CD14-positive monocyte (primary cell): ENCODE data around the gene COMT. TPM values are rescaled to one million over a fixed set of nuclear protein-coding genes. Genes with fewer than 3 reads are reported as not detected.

ENCODE experiments used
- DNase-seq, 3 donors: peaks; one replicate each; pipeline ENCODE4 v3.0.0-alpha.2; 2011 to 2022
- H2AFZ ChIP-seq: 2 replicates; pipeline ENCODE4 v1.6.0; 2012; ENCODE audit warnings: mild to moderate bottlenecking, low read depth, low read length, inconsistent platforms; ENCODE audit not compliant: insufficient read depth, poor library complexity, severe bottlenecking
- H3K27ac ChIP-seq, 2 donors: 1 replicate in 1 of 2; 2 replicates in 1 of 2; pipeline ENCODE4 v1.5.1; 2012 to 2013; ENCODE audit warnings: low read length in 2 of 2, control low read depth in 1 of 2, inconsistent platforms in 1 of 2, low read depth in 1 of 2, mild to moderate bottlenecking in 1 of 2
- H3K27me3 ChIP-seq, 2 donors: one replicate each; pipeline versions ENCODE4 v1.6.0 to v1.6.1; 2011 to 2013; ENCODE audit warnings: low read length in 2 of 2; ENCODE audit not compliant: control insufficient read depth in 2 of 2, insufficient read depth in 2 of 2
- H3K36me3 ChIP-seq, 2 donors: replicated peaks in 1 of 2; 1 replicate in 1 of 2; 2 replicates in 1 of 2; pipeline versions ENCODE4 v1.5.1 to v1.6.1; 2012 to 2013; ENCODE audit warnings: low read length in 2 of 2, control low read depth in 1 of 2, inconsistent platforms in 1 of 2, mild to moderate bottlenecking in 1 of 2; ENCODE audit not compliant: insufficient read depth in 2 of 2, control insufficient read depth in 1 of 2
- H3K4me1 ChIP-seq, 2 donors: 1 replicate in 1 of 2; 2 replicates in 1 of 2; pipeline versions ENCODE4 v1.5.1 to v1.6.1; 2012 to 2013; ENCODE audit warnings: low read length in 2 of 2, control low read depth in 1 of 2, inconsistent platforms in 1 of 2, mild to moderate bottlenecking in 1 of 2, moderate library complexity in 1 of 2; ENCODE audit not compliant: insufficient read depth in 2 of 2, control insufficient read depth in 1 of 2
- H3K4me2 ChIP-seq: replicated peaks from 2 replicates; pipeline ENCODE3; 2012; ENCODE audit warnings: low read length, moderate library complexity, mild to moderate bottlenecking; ENCODE audit not compliant: poor library complexity, severe bottlenecking; ENCODE audit errors: extremely low read depth
- H3K4me3 ChIP-seq, 3 experiments: fragments of 200-600 bp in 1 of 3; sonication (generic) in 1 of 3; replicated peaks in 1 of 3; 1 replicate in 2 of 3; 2 replicates in 1 of 3; pipeline ENCODE4 v1.5.1; 2011 to 2013; ENCODE audit warnings: low read length in 3 of 3, mild to moderate bottlenecking in 3 of 3, control low read depth in 2 of 3, low read depth in 2 of 3, inconsistent platforms in 1 of 3, moderate library complexity in 1 of 3
- H3K79me2 ChIP-seq: 2 replicates; pipeline ENCODE4 v1.6.0; 2012; ENCODE audit warnings: mild to moderate bottlenecking, control low read depth, inconsistent platforms, low read length, moderate library complexity; ENCODE audit not compliant: insufficient read depth
- H3K9ac ChIP-seq: 2 replicates; pipeline ENCODE4 v1.6.0; 2017; ENCODE audit warnings: low read length, mild to moderate bottlenecking; ENCODE audit not compliant: insufficient read depth, poor library complexity, severe bottlenecking
- H3K9me3 ChIP-seq, 2 donors: replicated peaks in 1 of 2; 1 replicate in 1 of 2; 2 replicates in 1 of 2; pipeline versions ENCODE4 v1.5.1 to v1.6.1; 2012 to 2013; ENCODE audit warnings: low read length in 2 of 2, control low read depth in 1 of 2; ENCODE audit not compliant: control insufficient read depth in 1 of 2, insufficient read depth in 1 of 2
- H4K20me1 ChIP-seq: 2 replicates; pipeline ENCODE4 v1.6.0; 2012; ENCODE audit warnings: mild to moderate bottlenecking, low read length, control low read depth, moderate library complexity; ENCODE audit not compliant: insufficient read depth
- H3K27ac Mint-ChIP-seq, 7 donors: one replicate each; pipeline ENCODE4 v1.8.0; 2020; ENCODE audit warnings: mild to moderate bottlenecking in 7 of 7, mixed read lengths in 7 of 7, moderate library complexity in 6 of 7, inconsistent platforms in 2 of 7
- H3K27me3 Mint-ChIP-seq, 3 donors: one replicate each; pipeline ENCODE4 v1.8.0; 2021 to 2022; ENCODE audit warnings: low read depth in 3 of 3, mild to moderate bottlenecking in 3 of 3, mixed read lengths in 3 of 3, moderate library complexity in 3 of 3, inconsistent platforms in 1 of 3
- H3K36me3 Mint-ChIP-seq, 2 donors: one replicate each; pipeline ENCODE4 v1.8.0; 2020; ENCODE audit warnings: mixed read lengths in 2 of 2, inconsistent platforms in 1 of 2, mild to moderate bottlenecking in 1 of 2
- H3K4me1 Mint-ChIP-seq: one replicate; pipeline ENCODE4 v1.8.0; 2020; ENCODE audit warnings: mild to moderate bottlenecking, mixed read lengths
- H3K4me3 Mint-ChIP-seq, 2 donors: one replicate each; pipeline ENCODE4 v1.8.0; 2020; ENCODE audit warnings: mild to moderate bottlenecking in 2 of 2, mixed read lengths in 2 of 2, moderate library complexity in 1 of 2
- H3K9me3 Mint-ChIP-seq, 7 donors: one replicate each; pipeline ENCODE4 v1.8.0; 2020 to 2022; ENCODE audit warnings: mixed read lengths in 7 of 7, mild to moderate bottlenecking in 6 of 7, moderate library complexity in 6 of 7, inconsistent platforms in 2 of 7
- WGBS: methylation state at CpG from one replicate; pipeline ENCODE4 v1.1.5; 2013; ENCODE audit warnings: missing lambda C conversion rate; ENCODE audit not compliant: insufficient coverage; 5-methylcytosine and 5-hydroxymethylcytosine counted together
- intact Hi-C, 2 donors: fragments of 100-400 bp; cut with micrococcal nuclease; formaldehyde crosslinking; loops; one replicate each; pipeline versions ENCODE4 v1.15.0 to v1.15.1; 2023
- polyA plus RNA-seq, 3 donors: library from polyadenylated mRNA; depleted of rRNA in 1 of 3; unstranded in 2 of 3; stranded (reverse) in 1 of 3; fragments of 300-500 nt in 2 of 3; fragments of >200 nt in 1 of 3; fragmentation: Illumina TruSeq in 2 of 3; gene quantifications; 1 replicate in 2 of 3; 2 replicates in 1 of 3; pipeline ENCODE4 v1.2.3, GENCODE V29; 2012 to 2021
- TF ChIP-seq, protein P1 (sequence below): fragments of 200-600 bp; IDR thresholded peaks from one replicate; pipeline ENCODE4 v1.8.0; 2022; ENCODE audit warnings: antibody characterized with exemption, mild to moderate bottlenecking

COMT gene
- polyA plus RNA-seq, 3 donors, result 314 to 400 (median 329) TPM

DNA sequence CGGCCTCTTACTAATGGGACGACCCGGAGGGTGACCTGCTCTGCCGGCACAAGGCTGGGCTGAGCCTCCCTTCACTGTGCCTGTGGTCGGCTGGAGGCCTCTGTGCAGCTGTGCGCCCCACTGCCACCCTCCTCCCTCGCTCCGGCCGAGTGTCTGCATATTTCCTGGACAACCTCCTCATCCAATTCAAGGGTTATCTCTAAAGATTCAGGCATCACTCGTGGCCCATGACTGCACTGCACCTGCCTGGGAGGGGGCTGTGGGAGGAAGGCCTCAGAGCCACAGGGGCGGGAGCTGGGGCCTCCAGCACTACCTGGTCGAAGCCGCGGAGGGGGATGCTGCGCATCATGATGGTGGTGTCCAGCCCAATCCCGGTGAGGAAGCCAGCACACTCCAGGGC, 43.8 kb upstream of the COMT start:
- H3K27ac ChIP-seq, result no peak overlapping the region
- Mint-ChIP-seq H3K27me3 (peaks cover 0 to 2% (median 0%) of the 10 kb centered on the region in 3 donors), H3K4me1 (peaks cover 2% of the 10 kb centered on the region), H3K9me3 (no peaks in the 10 kb centered on the region), H3K36me3 (peaks cover 74 to 93% of the 10 kb centered on the region in 2 donors), H3K27ac (no peak overlapping the region), H3K4me3 (no peak overlapping the region)
- no peak overlapping the region for H3K4me2 ChIP-seq
- H2AFZ ChIP-seq, result no peak overlapping the region
- peaks cover 6% of the 10 kb centered on the region for H4K20me1 ChIP-seq
- no peaks in the 10 kb centered on the region for H3K4me1 ChIP-seq
- TF ChIP-seq, protein P1, sequence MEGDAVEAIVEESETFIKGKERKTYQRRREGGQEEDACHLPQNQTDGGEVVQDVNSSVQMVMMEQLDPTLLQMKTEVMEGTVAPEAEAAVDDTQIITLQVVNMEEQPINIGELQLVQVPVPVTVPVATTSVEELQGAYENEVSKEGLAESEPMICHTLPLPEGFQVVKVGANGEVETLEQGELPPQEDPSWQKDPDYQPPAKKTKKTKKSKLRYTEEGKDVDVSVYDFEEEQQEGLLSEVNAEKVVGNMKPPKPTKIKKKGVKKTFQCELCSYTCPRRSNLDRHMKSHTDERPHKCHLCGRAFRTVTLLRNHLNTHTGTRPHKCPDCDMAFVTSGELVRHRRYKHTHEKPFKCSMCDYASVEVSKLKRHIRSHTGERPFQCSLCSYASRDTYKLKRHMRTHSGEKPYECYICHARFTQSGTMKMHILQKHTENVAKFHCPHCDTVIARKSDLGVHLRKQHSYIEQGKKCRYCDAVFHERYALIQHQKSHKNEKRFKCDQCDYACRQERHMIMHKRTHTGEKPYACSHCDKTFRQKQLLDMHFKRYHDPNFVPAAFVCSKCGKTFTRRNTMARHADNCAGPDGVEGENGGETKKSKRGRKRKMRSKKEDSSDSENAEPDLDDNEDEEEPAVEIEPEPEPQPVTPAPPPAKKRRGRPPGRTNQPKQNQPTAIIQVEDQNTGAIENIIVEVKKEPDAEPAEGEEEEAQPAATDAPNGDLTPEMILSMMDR, result no peak
- H3K27me3 ChIP-seq, result no peaks in the 10 kb centered on the region
- no peak overlapping the region for H3K4me3 ChIP-seq
- no peak overlapping the region for H3K9ac ChIP-seq
- DNase-seq, result no peak
- intact Hi-C loops, result no loop called here
- H3K79me2 ChIP-seq, result no peaks in the 10 kb centered on the region
- H3K9me3 ChIP-seq, result no peaks in the 10 kb centered on the region
- peaks cover 75 to 99% of the 10 kb centered on the region in 2 donors for H3K36me3 ChIP-seq
- WGBS, result 96% methylated on average over 12 of the region's 16 CpGs

DNA sequence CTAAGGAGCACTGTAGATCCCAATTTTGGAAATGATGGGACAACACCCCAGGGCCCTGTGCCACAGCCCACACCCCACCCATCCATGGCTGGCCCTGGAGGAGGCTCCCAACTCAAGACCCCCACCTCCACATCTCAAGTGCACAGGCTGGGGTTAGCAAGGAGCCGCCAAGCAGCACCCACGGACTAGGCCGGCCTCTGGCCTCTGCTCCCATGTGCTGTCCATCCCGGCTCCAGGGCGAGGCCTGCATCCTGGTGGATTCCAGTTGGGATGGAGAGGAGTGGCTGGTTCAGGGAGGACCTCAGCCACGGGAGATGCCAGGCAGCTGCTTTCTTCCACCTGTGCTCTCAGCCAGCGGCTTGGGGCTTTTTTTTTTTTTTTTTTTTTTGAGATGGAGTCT, 43.4 kb upstream of the COMT start:
- Histone ChIP-seq H3K36me3 (peaks cover 76 to 99% of the 10 kb centered on the region in 2 donors), H3K4me2 (no peak overlapping the region), H3K27ac (no peak overlapping the region), H3K4me3 (no peak overlapping the region), H3K9me3 (no peaks in the 10 kb centered on the region), H3K79me2 (no peaks in the 10 kb centered on the region), H3K9ac (no peak overlapping the region), H2AFZ (no peak overlapping the region), H3K27me3 (no peaks in the 10 kb centered on the region), H3K4me1 (no peaks in the 10 kb centered on the region), H4K20me1 (peaks cover 6% of the 10 kb centered on the region)
- Mint-ChIP-seq H3K4me1 (no peaks in the 10 kb centered on the region), H3K36me3 (peaks cover 70 to 92% of the 10 kb centered on the region in 2 donors), H3K9me3 (no peaks in the 10 kb centered on the region), H3K27ac (no peak overlapping the region), H3K4me3 (no peak overlapping the region), H3K27me3 (peaks cover 0 to 2% (median 0%) of the 10 kb centered on the region in 3 donors)
- intact Hi-C loops, result no loop called here
- 100% methylated on average over 4 of the region's 7 CpGs for WGBS
- TF ChIP-seq, protein P1, result no peak
- DNase-seq, result no peak
